ENCODE data around the gene HSPA1L.

The HSPA1L gene

GRCh38 chr6:31770860-31771259 is 44.2 kb downstream of the HSPA1L start:
- H2BK120ac ChIP-seq (ENCODE audit: low read depth, low read length) = no peak overlapping the region
- no peak overlapping the region for H2BK12ac ChIP-seq (ENCODE audit: low read length in 2 of 2)
- no peak overlapping the region for H3K18ac ChIP-seq (ENCODE audit: low read depth in 1 of 2, low read length in 2 of 2)
- no peak overlapping the region for H4K91ac ChIP-seq (ENCODE audit: low read length)
- H3K36me3 ChIP-seq (ENCODE audit: control insufficient read depth in 1 of 2, insufficient read depth in 2 of 2, low read depth in 1 of 2, low read length in 2 of 2) = no peaks in the 10 kb centered on the region
- H3K23ac ChIP-seq (ENCODE audit: low read length in 2 of 2) = no peak overlapping the region
- no peak overlapping the region for H2AK5ac ChIP-seq (ENCODE audit: low read length, severe bottlenecking)
- H3K4me1 ChIP-seq (ENCODE audit: control insufficient read depth, insufficient read depth, low read depth, low read length) = peaks cover 7% of the 10 kb centered on the region
- H3K4me2 ChIP-seq (ENCODE audit: low read length, poor library complexity, severe bottlenecking) = no peak overlapping the region
- 83% methylated on average over 1 of the region's 2 CpGs for WGBS
- H3K79me1 ChIP-seq (replicated peaks; ENCODE audit: low read length, poor library complexity, severe bottlenecking) = no peaks in the 10 kb centered on the region
- no peak overlapping the region for H3K9ac ChIP-seq (ENCODE audit: low read length)
- H4K8ac ChIP-seq (ENCODE audit: low read length) = no peak overlapping the region
- H2BK15ac ChIP-seq (ENCODE audit: low read depth, poor library complexity, severe bottlenecking) = no peak overlapping the region
- H3K9me3 ChIP-seq (ENCODE audit: control insufficient read depth, low read length) = no peaks in the 10 kb centered on the region
- DNase-seq = no peak
- peaks cover 0 to 6% of the 10 kb centered on the region in 2 experiments for H3K27me3 ChIP-seq (ENCODE audit: control insufficient read depth in 1 of 2, insufficient read depth in 1 of 2, low read length in 2 of 2)
- H2AFZ ChIP-seq (ENCODE audit: low read depth, low read length) = no peak overlapping the region
- H3K4ac ChIP-seq (ENCODE audit: low read depth in 1 of 2, low read length in 2 of 2) = no peak overlapping the region
- H2BK5ac ChIP-seq (ENCODE audit: low read depth, low read length, poor library complexity, severe bottlenecking) = no peak overlapping the region
- no peak overlapping the region for H3K14ac ChIP-seq (ENCODE audit: low read length in 2 of 2)
- H3K27ac ChIP-seq (ENCODE audit: low read length, poor library complexity, severe bottlenecking) = no peak overlapping the region
- H3K4me3 ChIP-seq (ENCODE audit: insufficient read depth in 1 of 2, low read depth in 1 of 2, low read length in 2 of 2) = no peak overlapping the region

DNA sequence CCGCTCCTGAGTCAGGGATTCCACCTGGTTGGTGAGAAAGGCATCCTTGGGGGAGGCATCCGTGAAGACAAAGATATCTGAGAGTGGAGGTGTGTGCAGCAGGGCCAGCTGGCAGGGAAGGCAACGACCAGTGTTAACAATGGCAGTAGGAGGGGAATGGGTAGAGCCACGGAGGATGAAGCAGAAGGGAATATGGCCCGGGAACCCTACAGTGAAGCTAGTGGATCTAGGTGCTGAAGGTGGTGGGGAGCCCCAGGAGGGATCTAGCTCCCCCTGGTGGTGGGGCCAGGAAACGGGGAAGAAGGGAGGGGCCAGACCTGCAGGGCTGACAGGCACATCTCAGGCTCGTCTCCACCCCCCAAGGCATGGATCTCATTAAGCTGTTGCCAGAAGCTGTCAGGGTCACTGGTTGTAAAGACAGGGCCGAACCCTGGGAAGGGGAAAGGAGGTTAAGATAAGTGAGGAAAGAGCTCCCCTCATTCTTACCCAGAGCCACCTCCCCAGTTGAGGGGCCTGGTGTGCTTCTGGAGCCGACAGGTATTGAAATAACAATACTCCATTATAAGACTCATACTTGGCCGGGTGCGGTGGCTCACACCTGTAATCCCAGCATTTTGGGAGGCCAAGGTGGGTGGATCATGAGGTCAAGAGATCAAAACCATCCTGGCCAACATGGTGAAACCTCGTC is 45.3 kb downstream of the HSPA1L start:
- H3K18ac ChIP-seq (ENCODE audit: low read depth in 1 of 2, low read length in 2 of 2) = peak overlapping the region in 1 of 2 experiments; percentile 5
- no peak overlapping the region for H2AFZ ChIP-seq (ENCODE audit: low read depth, low read length)
- H3K36me3 ChIP-seq (ENCODE audit: control insufficient read depth in 1 of 2, insufficient read depth in 2 of 2, low read depth in 1 of 2, low read length in 2 of 2) = peaks cover 0 to 3% of the 10 kb centered on the region in 2 experiments
- no peaks in the 10 kb centered on the region for H3K79me1 ChIP-seq (replicated peaks; ENCODE audit: low read length, poor library complexity, severe bottlenecking)
- no peaks in the 10 kb centered on the region for H3K9me3 ChIP-seq (ENCODE audit: control insufficient read depth, low read length)
- H3K14ac ChIP-seq (ENCODE audit: low read length in 2 of 2) = no peak overlapping the region
- H4K91ac ChIP-seq (ENCODE audit: low read length) = peak overlapping the region; percentile 52
- DNase-seq = peak; percentile 68
- no peak overlapping the region for H3K4me3 ChIP-seq (ENCODE audit: insufficient read depth in 1 of 2, low read depth in 1 of 2, low read length in 2 of 2)
- no peak overlapping the region for H2BK5ac ChIP-seq (ENCODE audit: low read depth, low read length, poor library complexity, severe bottlenecking)
- no peak overlapping the region for H2BK12ac ChIP-seq (ENCODE audit: low read length in 2 of 2)
- no peak overlapping the region for H3K9ac ChIP-seq (ENCODE audit: low read length)
- no peak overlapping the region for H2AK5ac ChIP-seq (ENCODE audit: low read length, severe bottlenecking)
- H3K4me2 ChIP-seq (ENCODE audit: low read length, poor library complexity, severe bottlenecking) = no peak overlapping the region
- no peak overlapping the region for H3K23ac ChIP-seq (ENCODE audit: low read length in 2 of 2)
- H3K27ac ChIP-seq (ENCODE audit: low read length, poor library complexity, severe bottlenecking) = no peak overlapping the region
- peaks cover 0 to 6% of the 10 kb centered on the region in 2 experiments for H3K27me3 ChIP-seq (ENCODE audit: control insufficient read depth in 1 of 2, insufficient read depth in 1 of 2, low read length in 2 of 2)
- peak overlapping the region; percentile 80 for H4K8ac ChIP-seq (ENCODE audit: low read length)
- H3K4ac ChIP-seq (ENCODE audit: low read depth in 1 of 2, low read length in 2 of 2) = no peak overlapping the region
- WGBS = 76% methylated on average over 9 of the region's 12 CpGs
- H2BK120ac ChIP-seq (ENCODE audit: low read depth, low read length) = no peak overlapping the region
- H3K4me1 ChIP-seq (ENCODE audit: control insufficient read depth, insufficient read depth, low read depth, low read length) = peaks cover 7% of the 10 kb centered on the region
- H2BK15ac ChIP-seq (ENCODE audit: low read depth, poor library complexity, severe bottlenecking) = no peak overlapping the region

DNA sequence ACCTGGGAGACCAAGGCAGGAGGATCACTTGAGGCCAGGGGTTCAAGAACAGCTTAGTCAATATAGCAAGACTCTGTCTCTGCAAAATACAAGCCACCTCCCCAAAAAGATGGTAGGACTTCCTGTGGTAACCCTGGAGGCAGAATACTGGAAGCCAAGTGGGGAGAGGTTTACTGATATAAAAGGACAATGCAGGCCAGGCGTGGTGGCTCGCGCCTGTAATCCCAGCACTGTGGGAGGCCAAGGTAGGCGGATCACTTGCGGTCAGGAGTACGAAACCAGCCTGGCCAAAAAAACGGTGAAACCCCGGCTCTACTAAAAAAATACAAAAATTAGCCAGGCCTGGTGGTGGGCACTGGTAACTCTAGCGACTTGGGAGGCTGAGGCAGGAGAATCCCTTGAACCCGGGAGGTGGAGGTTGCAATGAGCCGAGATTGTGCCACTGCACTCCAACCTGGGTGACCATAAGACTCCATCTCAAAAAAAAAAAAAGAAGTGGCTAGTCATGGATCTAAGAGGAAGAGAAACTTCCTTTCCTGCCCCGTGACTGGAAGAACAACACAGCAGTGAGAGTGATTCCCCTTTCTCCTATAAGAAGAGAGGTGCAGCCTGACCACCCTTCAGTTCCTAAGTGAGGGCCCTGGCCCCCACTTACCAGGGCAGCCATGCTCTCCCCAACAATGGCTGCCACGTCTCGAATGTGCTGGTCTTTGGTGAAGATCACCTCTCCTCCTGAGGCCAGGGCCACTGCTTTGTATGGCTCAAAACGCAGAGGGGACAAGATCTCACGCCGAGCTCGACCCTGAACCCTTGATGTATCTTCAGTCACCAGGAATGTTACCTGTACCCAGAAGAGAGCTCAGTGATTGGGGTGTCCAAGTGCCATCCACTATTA is 46.5 kb downstream of the HSPA1L start:
- H3K79me1 ChIP-seq (replicated peaks; ENCODE audit: low read length, poor library complexity, severe bottlenecking) = no peaks in the 10 kb centered on the region
- no peak overlapping the region for H3K4me2 ChIP-seq (ENCODE audit: low read length, poor library complexity, severe bottlenecking)
- no peak overlapping the region for H2BK120ac ChIP-seq (ENCODE audit: low read depth, low read length)
- H3K23ac ChIP-seq (ENCODE audit: low read length in 2 of 2) = no peak overlapping the region
- H3K4ac ChIP-seq (ENCODE audit: low read depth in 1 of 2, low read length in 2 of 2) = peak overlapping the region in 1 of 2 experiments; percentile 54
- no peak overlapping the region for H2AFZ ChIP-seq (ENCODE audit: low read depth, low read length)
- H3K9ac ChIP-seq (ENCODE audit: low read length) = no peak overlapping the region
- H3K4me3 ChIP-seq (ENCODE audit: insufficient read depth in 1 of 2, low read depth in 1 of 2, low read length in 2 of 2) = no peak overlapping the region
- no peak overlapping the region for H4K91ac ChIP-seq (ENCODE audit: low read length)
- DNase-seq = no peak
- H3K27ac ChIP-seq (ENCODE audit: low read length, poor library complexity, severe bottlenecking) = no peak overlapping the region
- 93% methylated on average over 17 of the region's 18 CpGs for WGBS
- H3K36me3 ChIP-seq (ENCODE audit: control insufficient read depth in 1 of 2, insufficient read depth in 2 of 2, low read depth in 1 of 2, low read length in 2 of 2) = peaks cover 0 to 3% of the 10 kb centered on the region in 2 experiments
- no peak overlapping the region for H2BK12ac ChIP-seq (ENCODE audit: low read length in 2 of 2)
- peaks cover 7% of the 10 kb centered on the region for H3K4me1 ChIP-seq (ENCODE audit: control insufficient read depth, insufficient read depth, low read depth, low read length)
- no peak overlapping the region for H3K18ac ChIP-seq (ENCODE audit: low read depth in 1 of 2, low read length in 2 of 2)
- H4K8ac ChIP-seq (ENCODE audit: low read length) = no peak overlapping the region
- H2BK15ac ChIP-seq (ENCODE audit: low read depth, poor library complexity, severe bottlenecking) = no peak overlapping the region
- no peaks in the 10 kb centered on the region for H3K9me3 ChIP-seq (ENCODE audit: control insufficient read depth, low read length)
- no peak overlapping the region for H2BK5ac ChIP-seq (ENCODE audit: low read depth, low read length, poor library complexity, severe bottlenecking)
- no peak overlapping the region for H3K14ac ChIP-seq (ENCODE audit: low read length in 2 of 2)
- peaks cover 0 to 6% of the 10 kb centered on the region in 2 experiments for H3K27me3 ChIP-seq (ENCODE audit: control insufficient read depth in 1 of 2, insufficient read depth in 1 of 2, low read length in 2 of 2)
- H2AK5ac ChIP-seq (ENCODE audit: low read length, severe bottlenecking) = no peak overlapping the region

DNA sequence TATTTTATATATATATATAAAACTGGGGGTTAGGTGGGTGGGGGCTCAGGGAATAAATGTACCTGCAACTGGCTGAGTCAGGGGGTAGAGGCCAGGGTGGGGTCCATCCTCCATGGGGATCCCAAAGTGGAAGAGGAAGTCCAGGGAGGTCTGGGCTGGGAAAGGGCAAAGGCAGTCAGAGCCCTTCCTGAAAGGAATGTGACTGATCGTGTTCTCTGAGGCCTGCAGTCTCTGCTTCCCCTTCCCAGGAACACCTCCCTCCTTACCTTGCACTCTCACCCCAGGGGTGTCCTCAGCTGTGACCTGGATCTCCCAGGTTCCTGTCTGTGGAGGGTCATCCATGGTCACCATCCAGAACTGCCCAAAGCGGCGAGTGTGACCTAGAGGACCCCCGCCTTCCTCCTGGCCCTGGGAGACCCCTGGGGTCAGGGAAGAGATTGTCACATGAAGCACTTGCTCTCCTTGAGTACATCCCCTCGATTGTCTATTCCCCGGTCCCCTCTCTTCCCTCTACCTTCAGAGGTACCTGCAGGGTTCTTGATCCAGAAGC is 47.9 kb downstream of the HSPA1L start:
- H3K4me2 ChIP-seq (ENCODE audit: low read length, poor library complexity, severe bottlenecking) = no peak overlapping the region
- no peak overlapping the region for H2AFZ ChIP-seq (ENCODE audit: low read depth, low read length)
- peaks cover 12% of the 10 kb centered on the region for H3K4me1 ChIP-seq (ENCODE audit: control insufficient read depth, insufficient read depth, low read depth, low read length)
- no peak overlapping the region for H2BK120ac ChIP-seq (ENCODE audit: low read depth, low read length)
- no peak overlapping the region for H2AK5ac ChIP-seq (ENCODE audit: low read length, severe bottlenecking)
- H3K9ac ChIP-seq (ENCODE audit: low read length) = no peak overlapping the region
- no peak overlapping the region for H4K91ac ChIP-seq (ENCODE audit: low read length)
- H4K8ac ChIP-seq (ENCODE audit: low read length) = no peak overlapping the region
- peak overlapping the region in 1 of 2 experiments; percentile 82 for H3K14ac ChIP-seq (ENCODE audit: low read length in 2 of 2)
- no peak overlapping the region for H3K27ac ChIP-seq (ENCODE audit: low read length, poor library complexity, severe bottlenecking)
- H2BK15ac ChIP-seq (ENCODE audit: low read depth, poor library complexity, severe bottlenecking) = peak overlapping the region; percentile 60
- no peaks in the 10 kb centered on the region for H3K79me1 ChIP-seq (replicated peaks; ENCODE audit: low read length, poor library complexity, severe bottlenecking)
- no peaks in the 10 kb centered on the region for H3K9me3 ChIP-seq (ENCODE audit: control insufficient read depth, low read length)
- DNase-seq = no peak
- no peak overlapping the region for H3K23ac ChIP-seq (ENCODE audit: low read length in 2 of 2)
- H3K4me3 ChIP-seq (ENCODE audit: insufficient read depth in 1 of 2, low read depth in 1 of 2, low read length in 2 of 2) = no peak overlapping the region
- H3K36me3 ChIP-seq (ENCODE audit: control insufficient read depth in 1 of 2, insufficient read depth in 2 of 2, low read depth in 1 of 2, low read length in 2 of 2) = peaks cover 2 to 8% of the 10 kb centered on the region in 2 experiments
- no peak overlapping the region for H3K18ac ChIP-seq (ENCODE audit: low read depth in 1 of 2, low read length in 2 of 2)
- peaks cover 0 to 6% of the 10 kb centered on the region in 2 experiments for H3K27me3 ChIP-seq (ENCODE audit: control insufficient read depth in 1 of 2, insufficient read depth in 1 of 2, low read length in 2 of 2)
- 83% methylated on average over 6 of the region's 6 CpGs for WGBS
- no peak overlapping the region for H2BK12ac ChIP-seq (ENCODE audit: low read length in 2 of 2)
- no peak overlapping the region for H3K4ac ChIP-seq (ENCODE audit: low read depth in 1 of 2, low read length in 2 of 2)
- H2BK5ac ChIP-seq (ENCODE audit: low read depth, low read length, poor library complexity, severe bottlenecking) = no peak overlapping the region

All from mesenchymal stem cell (in vitro differentiated cells and primary cell).